SU-DHL-6 (cell line): ENCODE data around the gene CELA2B.
"Not testable (repeated sequence)": the region's sequence is repeated elsewhere in the genome, so short reads cannot be mapped to it uniquely, and the experiment has no call there.

Experiments
- H2AFZ ChIP-seq: fragments of 200-600 bp; sonication (generic); 2 replicates; pipeline ENCODE4 v1.6.1; 2014; ENCODE audit warnings: low read depth, mild to moderate bottlenecking, moderate library complexity, mixed read lengths, antibody characterized with exemption, low read length; ENCODE audit not compliant: severe bottlenecking
- H3F3A ChIP-seq: fragments of 200-600 bp; shearing (Covaris generic); 2 replicates; pipeline ENCODE4 v1.6.0; 2016; ENCODE audit warnings: antibody characterized with exemption, mild to moderate bottlenecking; ENCODE audit not compliant: insufficient read depth
- H3K27ac ChIP-seq: fragments of 200-600 bp; sonication (generic); 2 replicates; pipeline ENCODE4 v1.5.1; 2016; ENCODE audit warnings: low read depth, mild to moderate bottlenecking, low read length, moderate library complexity, mixed read lengths
- H3K27me3 ChIP-seq: fragments of 200-600 bp; sonication (generic), shearing (Covaris generic); 2 replicates; pipeline ENCODE4 v1.6.0; 2014; ENCODE audit warnings: mild to moderate bottlenecking, low read length
- H3K36me3 ChIP-seq: fragments of 200-600 bp; sonication (generic); 2 replicates; pipeline ENCODE4 v1.6.1; 2014; ENCODE audit warnings: mild to moderate bottlenecking, low read length, mixed read lengths
- H3K4me2 ChIP-seq: fragments of 300-600, 200-600 bp; shearing (Covaris generic), sonication (generic); 2 replicates; pipeline ENCODE4 v1.6.0; 2014; ENCODE audit warnings: low read length, low read depth, mild to moderate bottlenecking; ENCODE audit not compliant: poor library complexity, severe bottlenecking
- H3K4me3 ChIP-seq: fragments of 200-600 bp; sonication (generic); 2 replicates; pipeline ENCODE4 v1.5.1; 2014; ENCODE audit warnings: antibody characterized with exemption, low read length, mild to moderate bottlenecking, mixed read lengths; ENCODE audit not compliant: insufficient read depth, poor library complexity, severe bottlenecking
- H3K79me2 ChIP-seq: fragments of 200-600 bp; sonication (generic); 2 replicates; pipeline ENCODE4 v1.6.1; 2014; ENCODE audit warnings: mild to moderate bottlenecking, low read length, moderate library complexity; ENCODE audit not compliant: insufficient read depth
- H3K9ac ChIP-seq: fragments of 200-600 bp; sonication (generic); 2 replicates; pipeline ENCODE4 v1.7.0; 2014; ENCODE audit warnings: mild to moderate bottlenecking, low read length
- H3K9me2 ChIP-seq: fragments of 200-600 bp; sonication (generic); replicated peaks from 2 replicates; pipeline ENCODE4 v1.6.1; 2014; ENCODE audit warnings: low read length; ENCODE audit not compliant: insufficient read depth
- H3K9me3 ChIP-seq: fragments of 200-600 bp; sonication (generic); 2 replicates; pipeline ENCODE4 v1.6.1; 2014; ENCODE audit warnings: low read length, mixed read lengths; ENCODE audit not compliant: insufficient read depth
- H4K20me1 ChIP-seq: fragments of 200-600 bp; sonication (generic); 2 replicates; pipeline ENCODE4 v1.6.1; 2014; ENCODE audit warnings: low read depth, mild to moderate bottlenecking, antibody characterized with exemption, low read length, moderate library complexity, mixed read lengths
- CTCF ChIP-seq: fragments of 200-600 bp; sonication (generic); IDR thresholded peaks from one replicate; pipeline ENCODE4 v1.5.1; 2017; ENCODE audit warnings: antibody characterized with exemption, mild to moderate bottlenecking, low read length, moderate library complexity; ENCODE audit not compliant: insufficient read depth, poor library complexity, severe bottlenecking
- EZH2phosphoT487 ChIP-seq: fragments of 200-600 bp; sonication (generic), shearing (Covaris generic); conservative IDR thresholded peaks from 2 replicates; pipeline ENCODE4 v1.6.1; 2018; ENCODE audit warnings: mild to moderate bottlenecking, antibody characterized with exemption, low read length, moderate library complexity, mixed read lengths

The CELA2B gene

GRCh38 chr1:15477646-15478212, 1.8 kb downstream of the CELA2B start:
- no peaks in the 10 kb centered on the region for H3F3A ChIP-seq
- no peak for TF ChIP-seq CTCF
- no peak for TF ChIP-seq EZH2phosphoT487
- H3K9ac ChIP-seq: no peak overlapping the region
- H2AFZ ChIP-seq: no peak overlapping the region
- no peaks in the 10 kb centered on the region for H3K9me2 ChIP-seq
- no peaks in the 10 kb centered on the region for H3K27me3 ChIP-seq
- no peaks in the 10 kb centered on the region for H4K20me1 ChIP-seq
- H3K79me2 ChIP-seq: no peaks in the 10 kb centered on the region
- no peak overlapping the region for H3K4me2 ChIP-seq
- no peaks in the 10 kb centered on the region for H3K9me3 ChIP-seq
- H3K4me3 ChIP-seq: no peak overlapping the region
- no peaks in the 10 kb centered on the region for H3K36me3 ChIP-seq
- H3K27ac ChIP-seq: no peak overlapping the region

- Histone ChIP-seq H4K20me1 (no peaks in the 10 kb centered on the region), H3F3A (no peaks in the 10 kb centered on the region), H3K36me3 (no peaks in the 10 kb centered on the region), H3K27me3 (no peaks in the 10 kb centered on the region), H3K9me3 (no peaks in the 10 kb centered on the region), H3K4me3 (no peak overlapping the region), H3K9ac (no peak overlapping the region), H2AFZ (no peak overlapping the region), H3K79me2 (no peaks in the 10 kb centered on the region), H3K9me2 (no peaks in the 10 kb centered on the region), H3K4me2 (no peak overlapping the region), H3K27ac (no peak overlapping the region)
- TF ChIP-seq EZH2phosphoT487: no peak
- TF ChIP-seq CTCF: no peak
These were observed 3.9 kb downstream of the CELA2B start for GRCh38 chr1:15479654-15480347.

DNA sequence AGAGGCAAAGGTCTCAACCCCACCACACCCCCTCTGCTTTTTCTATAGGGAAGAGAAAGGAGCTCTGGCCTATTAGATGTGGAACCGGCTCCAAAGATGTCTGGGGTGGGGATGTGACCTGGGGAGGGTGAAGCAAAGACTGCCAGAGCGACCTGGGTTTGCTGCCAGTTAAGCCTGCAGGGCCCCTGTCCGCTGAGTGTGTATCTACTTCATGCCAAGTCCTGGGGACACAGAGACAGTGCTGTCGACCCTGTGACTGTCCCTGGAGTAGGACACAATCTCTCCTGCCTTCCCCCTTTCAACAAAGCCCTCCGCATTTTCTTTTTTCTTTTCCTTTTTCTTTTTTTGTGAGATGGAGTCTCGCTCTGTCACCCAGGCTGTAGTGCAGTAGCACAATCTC, 6.6 kb downstream of the CELA2B start:
- not testable (repeated sequence) for H3K36me3 ChIP-seq, H3K79me2 ChIP-seq, H3K9me2 ChIP-seq, H3K27me3 ChIP-seq, H3K27ac ChIP-seq, H3K9me3 ChIP-seq, H2AFZ ChIP-seq, H3K9ac ChIP-seq, H4K20me1 ChIP-seq, H3F3A ChIP-seq, H3K4me3 ChIP-seq, H3K4me2 ChIP-seq

DNA sequence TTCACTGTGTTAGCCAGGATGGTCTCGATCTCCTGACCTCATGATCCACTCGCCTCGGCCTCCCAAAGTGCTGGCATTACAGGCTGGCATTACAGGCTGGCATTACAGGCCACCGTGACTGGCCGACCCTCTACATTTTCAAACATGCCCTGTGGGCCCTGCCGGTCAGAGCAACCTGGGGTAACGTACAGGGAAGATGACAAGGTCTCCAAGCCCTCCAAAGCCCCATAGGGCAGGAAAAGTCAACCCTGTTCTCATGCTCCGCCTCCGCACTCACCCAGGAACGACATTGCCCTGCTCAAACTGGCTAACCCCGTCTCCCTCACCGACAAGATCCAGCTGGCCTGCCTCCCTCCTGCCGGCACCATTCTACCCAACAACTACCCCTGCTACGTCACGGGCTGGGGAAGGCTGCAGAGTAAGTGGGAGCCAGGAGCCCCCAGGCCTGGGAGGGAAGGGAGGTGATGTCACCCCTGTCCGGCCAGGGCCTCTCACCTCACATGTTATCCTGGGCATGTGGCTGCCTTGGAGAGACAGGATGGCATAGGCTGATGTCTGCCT, 7.2 kb downstream of the CELA2B start:
- not testable (repeated sequence) for H3K27me3 ChIP-seq, H2AFZ ChIP-seq, H4K20me1 ChIP-seq, H3K36me3 ChIP-seq, H3K9ac ChIP-seq, H3K4me3 ChIP-seq, H3K9me3 ChIP-seq, H3K27ac ChIP-seq, H3F3A ChIP-seq, H3K9me2 ChIP-seq, H3K4me2 ChIP-seq, H3K79me2 ChIP-seq
